NB4 (cell line): ENCODE results near the gene ENHO.
"Not testable (repeated sequence)": the region's sequence is repeated elsewhere in the genome, so short reads cannot be mapped to it uniquely, and the experiment has no call there.

Experiments
- DNase-seq: peaks from one replicate; pipeline ENCODE4 v3.0.0; 2010; ENCODE audit warnings: low read depth
- H3K4me3 ChIP-seq: one replicate; pipeline ENCODE4 v1.5.1; 2011; ENCODE audit warnings: mild to moderate bottlenecking, low read depth, low read length, moderate library complexity
- MAX ChIP-seq: IDR thresholded peaks from 2 replicates; pipeline ENCODE4 v1.6.1; 2011; ENCODE audit warnings: low read depth, low read length
- MYC ChIP-seq: IDR thresholded peaks from 2 replicates; pipeline ENCODE4 v1.6.1; 2011; ENCODE audit warnings: low read depth, low read length
- POLR2A ChIP-seq: IDR thresholded peaks from 2 replicates; pipeline ENCODE4 v1.6.1; 2011; ENCODE audit warnings: mild to moderate bottlenecking; ENCODE audit not compliant: insufficient read length; ENCODE audit errors: extremely low read depth
- TF ChIP-seq, protein P1 (sequence below): IDR thresholded peaks from one replicate; pipeline ENCODE4 v1.5.1; 2012; ENCODE audit warnings: low read depth, low read length

The ENHO gene

GRCh38 chr9:34544035-34544434, 21.2 kb upstream of the ENHO start:
- TF ChIP-seq POLR2A (no peak), MAX (no peak), MYC (no peak)
- TF ChIP-seq, protein P1, sequence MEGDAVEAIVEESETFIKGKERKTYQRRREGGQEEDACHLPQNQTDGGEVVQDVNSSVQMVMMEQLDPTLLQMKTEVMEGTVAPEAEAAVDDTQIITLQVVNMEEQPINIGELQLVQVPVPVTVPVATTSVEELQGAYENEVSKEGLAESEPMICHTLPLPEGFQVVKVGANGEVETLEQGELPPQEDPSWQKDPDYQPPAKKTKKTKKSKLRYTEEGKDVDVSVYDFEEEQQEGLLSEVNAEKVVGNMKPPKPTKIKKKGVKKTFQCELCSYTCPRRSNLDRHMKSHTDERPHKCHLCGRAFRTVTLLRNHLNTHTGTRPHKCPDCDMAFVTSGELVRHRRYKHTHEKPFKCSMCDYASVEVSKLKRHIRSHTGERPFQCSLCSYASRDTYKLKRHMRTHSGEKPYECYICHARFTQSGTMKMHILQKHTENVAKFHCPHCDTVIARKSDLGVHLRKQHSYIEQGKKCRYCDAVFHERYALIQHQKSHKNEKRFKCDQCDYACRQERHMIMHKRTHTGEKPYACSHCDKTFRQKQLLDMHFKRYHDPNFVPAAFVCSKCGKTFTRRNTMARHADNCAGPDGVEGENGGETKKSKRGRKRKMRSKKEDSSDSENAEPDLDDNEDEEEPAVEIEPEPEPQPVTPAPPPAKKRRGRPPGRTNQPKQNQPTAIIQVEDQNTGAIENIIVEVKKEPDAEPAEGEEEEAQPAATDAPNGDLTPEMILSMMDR, result no peak
- no peak for DNase-seq
- H3K4me3 ChIP-seq, result no peak overlapping the region

DNA sequence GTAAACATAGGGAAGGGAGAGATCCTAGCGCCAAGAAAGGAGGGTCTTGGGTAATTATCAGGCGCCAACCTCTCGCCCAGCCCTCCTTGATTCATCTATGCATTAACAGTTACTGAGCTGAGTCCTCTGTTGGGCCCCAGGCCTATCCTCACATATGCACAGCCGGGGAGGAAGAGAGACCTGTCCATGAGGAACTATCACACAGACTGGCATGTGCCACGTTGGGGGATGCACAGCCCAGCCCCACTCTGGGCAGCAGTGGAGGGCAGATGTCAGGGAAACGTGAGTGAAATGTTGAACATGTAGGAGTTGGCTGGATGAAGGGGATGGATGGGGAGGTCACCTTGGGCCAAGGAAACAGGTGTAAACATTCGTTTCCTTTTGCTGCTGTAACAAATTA, 18.8 kb upstream of the ENHO start:
- DNase-seq, result no peak
- TF ChIP-seq, protein P1, result no peak
- no peak for TF ChIP-seq POLR2A

DNA sequence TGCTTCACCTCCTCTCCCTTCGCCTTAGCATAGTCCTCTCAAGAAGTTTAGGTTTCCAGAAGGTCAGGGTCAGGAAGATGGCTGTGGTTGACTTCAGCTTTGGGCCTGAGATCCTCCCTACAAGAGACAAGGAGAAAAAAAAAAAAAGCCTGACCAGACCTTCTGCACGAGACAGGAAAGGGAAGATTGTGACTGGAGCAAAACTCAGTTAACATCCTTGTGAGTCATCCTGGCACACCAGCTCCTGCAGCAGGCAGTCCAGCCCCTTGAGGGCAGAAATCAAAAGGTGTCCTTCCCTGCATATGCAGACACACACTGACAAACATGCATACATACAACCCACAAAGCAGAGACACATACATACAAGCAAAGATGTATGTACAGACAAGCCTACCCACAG, 18.0 kb upstream of the ENHO start:
- TF ChIP-seq MAX (no peak), MYC (no peak), POLR2A (no peak)
- TF ChIP-seq, protein P1, result no peak
- H3K4me3 ChIP-seq, result no peak overlapping the region
- peak; percentile 48 for DNase-seq

More for the DNA sequence above, 18.8 kb upstream of the ENHO start:
- H3K4me3 ChIP-seq, result no peak overlapping the region

- DNase-seq, result no peak
- H3K4me3 ChIP-seq, result no peak overlapping the region
- TF ChIP-seq, protein P1, result no peak
- TF ChIP-seq MYC, result no peak
- no peak for TF ChIP-seq POLR2A
- TF ChIP-seq MAX, result no peak
Measured at GRCh38 chr9:34536685-34537084, 13.9 kb upstream of the ENHO start.

DNA sequence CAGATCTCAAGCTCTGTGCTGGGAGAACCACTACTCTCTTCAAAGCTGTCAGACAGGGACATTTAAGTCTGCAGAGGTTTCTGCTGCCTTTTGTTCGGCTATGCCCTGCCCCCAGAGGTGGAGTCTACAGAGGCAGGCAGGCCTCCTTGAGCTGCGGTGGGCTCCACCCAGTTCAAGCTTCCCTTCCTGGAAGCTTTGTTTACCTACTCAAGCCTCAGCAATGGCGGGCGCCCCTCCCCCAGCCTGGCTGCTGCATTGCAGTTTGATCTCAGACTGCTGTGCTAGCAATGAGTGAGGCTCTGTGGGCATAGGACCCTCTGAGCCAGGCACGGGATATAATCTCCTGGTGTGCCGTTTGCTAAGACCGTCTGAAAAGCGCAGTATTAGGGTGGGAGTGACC, 9.3 kb upstream of the ENHO start:
- not testable (repeated sequence) for H3K4me3 ChIP-seq, DNase-seq

GRCh38 chr9:34526026-34526425, 3.2 kb upstream of the ENHO start:
- no peak for DNase-seq
- no peak overlapping the region for H3K4me3 ChIP-seq
- TF ChIP-seq, protein P1, result no peak
- TF ChIP-seq POLR2A (no peak), MYC (no peak), MAX (no peak)
